ENCODE results near the gene NUP205. TPM values are rescaled to one million over a fixed set of nuclear protein-coding genes. Genes with fewer than 3 reads are reported as not detected.

NUP205 gene
- total RNA-seq, 2 experiments from 2014 or later, result 50.6 to 54.7 TPM

GRCh38 chr7:135669774-135670173 lies 112.1 kb downstream of the NUP205 start:
- H3K36me3 Mint-ChIP-seq (ENCODE audit: low read depth), result peaks cover 46% of the 10 kb centered on the region
- CTCF ChIA-PET, result interaction anchor here (0.5 to 2.0 kb wide), 2 partner anchors 24 to 227 kb away, joined by 5 read pairs; no protein-coding TSS in a partner anchor
- intact Hi-C loops (cut with DNase I, micrococcal nuclease), result loop anchor here (5.0 to 10.0 kb wide), 2 partner anchors 338 to 505 kb away; no protein-coding TSS in a partner anchor

GRCh38 chr7:135670179-135670578 lies 112.5 kb downstream of the NUP205 start:
- H3K27me3 ChIP-seq (ENCODE audit: control insufficient read depth in 1 of 2, insufficient read depth in 2 of 2, low read length in 2 of 2), result no peaks in the 10 kb centered on the region
- Mint-ChIP-seq H3K9me3 (no peaks in the 10 kb centered on the region), H3K27ac (no peak overlapping the region), H3K36me3 (ENCODE audit: low read depth) (peaks cover 50% of the 10 kb centered on the region), H3K4me1 (ENCODE audit: low read depth) (peaks cover 60% of the 10 kb centered on the region), H3K4me3 (no peak overlapping the region), H3K27me3 (no peaks in the 10 kb centered on the region)
- no peak for TF ChIP-seq CTCF (IDR thresholded peaks at IDR 0.05)
- H3K27ac ChIP-seq (ENCODE audit: low read depth in 1 of 2, low read length in 2 of 2), result no peak overlapping the region
- DNase-seq (no peak), ATAC-seq (ENCODE audit: poor library complexity) (no peak)
- H3K4me1 ChIP-seq (ENCODE audit: insufficient read depth, low read length), result no peaks in the 10 kb centered on the region
- intact Hi-C loops (cut with DNase I, micrococcal nuclease), result loop anchor here (5.0 kb wide), 1 partner anchor 337 kb away; no protein-coding TSS in a partner anchor
- ChIA-PET POLR2A (no interaction called here), CTCF (interaction anchor here (0.5 to 2.0 kb wide), 2 partner anchors 25 to 227 kb away, joined by 5 read pairs; no protein-coding TSS in a partner anchor)
- no peak overlapping the region for H3K4me3 ChIP-seq (ENCODE audit: low read length)
- no peaks in the 10 kb centered on the region for H3K9me3 ChIP-seq (ENCODE audit: control insufficient read depth in 1 of 2, insufficient read depth in 1 of 2, low read length in 2 of 2)
- peaks cover 13% of the 10 kb centered on the region for H3K36me3 ChIP-seq (ENCODE audit: insufficient read depth, low read length)

More at GRCh38 chr7:135669774-135670173, 112.1 kb downstream of the NUP205 start:
- Histone ChIP-seq H3K27ac (ENCODE audit: low read depth in 1 of 2, low read length in 2 of 2) (no peak overlapping the region), H3K27me3 (ENCODE audit: control insufficient read depth in 1 of 2, insufficient read depth in 2 of 2, low read length in 2 of 2) (no peaks in the 10 kb centered on the region), H3K36me3 (ENCODE audit: insufficient read depth, low read length) (peaks cover 12% of the 10 kb centered on the region), H3K9me3 (ENCODE audit: control insufficient read depth in 1 of 2, insufficient read depth in 1 of 2, low read length in 2 of 2) (no peaks in the 10 kb centered on the region), H3K4me1 (ENCODE audit: insufficient read depth, low read length) (no peaks in the 10 kb centered on the region), H3K4me3 (ENCODE audit: low read length) (no peak overlapping the region)
- no peaks in the 10 kb centered on the region for H3K9me3 Mint-ChIP-seq
- H3K4me3 Mint-ChIP-seq, result no peak overlapping the region
- no peaks in the 10 kb centered on the region for H3K27me3 Mint-ChIP-seq
- H3K27ac Mint-ChIP-seq, result no peak overlapping the region
- ATAC-seq (ENCODE audit: poor library complexity) (no peak), DNase-seq (no peak)
- POLR2A ChIA-PET, result no interaction called here
- H3K4me1 Mint-ChIP-seq (ENCODE audit: low read depth), result peaks cover 64% of the 10 kb centered on the region
- TF ChIP-seq CTCF (IDR thresholded peaks at IDR 0.05), result no peak

GRCh38 chr7:135672560-135673359 lies 115.0 kb downstream of the NUP205 start:
- Histone ChIP-seq H3K27me3 (ENCODE audit: control insufficient read depth in 1 of 2, insufficient read depth in 2 of 2, low read length in 2 of 2) (no peaks in the 10 kb centered on the region), H3K36me3 (ENCODE audit: insufficient read depth, low read length) (peaks cover 35% of the 10 kb centered on the region), H3K4me3 (ENCODE audit: low read length) (no peak overlapping the region), H3K4me1 (ENCODE audit: insufficient read depth, low read length) (no peaks in the 10 kb centered on the region), H3K9me3 (ENCODE audit: control insufficient read depth in 1 of 2, insufficient read depth in 1 of 2, low read length in 2 of 2) (no peaks in the 10 kb centered on the region), H3K27ac (ENCODE audit: low read depth in 1 of 2, low read length in 2 of 2) (no peak overlapping the region)
- ChIA-PET CTCF (interaction anchor here (0.9 to 2.8 kb wide), 2 partner anchors 10 to 340 kb away, joined by 3 to 11 read pairs; partner anchors contain the start of gene STMP1), POLR2A (interaction anchor here (1.1 to 1.2 kb wide), 2 partner anchors 8 to 10 kb away, joined by 4 to 5 read pairs; partner anchors contain the start of gene STMP1)
- DNase-seq (peak in 3 of 14 experiments; percentile 13 to 49 (median 45)), ATAC-seq (ENCODE audit: poor library complexity) (peak; percentile 58)
- Mint-ChIP-seq H3K9me3 (no peaks in the 10 kb centered on the region), H3K27me3 (no peaks in the 10 kb centered on the region), H3K4me1 (ENCODE audit: low read depth) (peaks cover 42% of the 10 kb centered on the region), H3K27ac (no peak overlapping the region), H3K4me3 (no peak overlapping the region), H3K36me3 (ENCODE audit: low read depth) (peaks cover 65% of the 10 kb centered on the region)
- intact Hi-C loops (cut with DNase I, micrococcal nuclease), result loop anchor here (5.0 kb wide), 1 partner anchor 335 kb away; no protein-coding TSS in a partner anchor
- peak; percentile 60 for TF ChIP-seq CTCF (IDR thresholded peaks at IDR 0.05)
